Measurements from ENCODE around the gene FBF1.

DNA sequence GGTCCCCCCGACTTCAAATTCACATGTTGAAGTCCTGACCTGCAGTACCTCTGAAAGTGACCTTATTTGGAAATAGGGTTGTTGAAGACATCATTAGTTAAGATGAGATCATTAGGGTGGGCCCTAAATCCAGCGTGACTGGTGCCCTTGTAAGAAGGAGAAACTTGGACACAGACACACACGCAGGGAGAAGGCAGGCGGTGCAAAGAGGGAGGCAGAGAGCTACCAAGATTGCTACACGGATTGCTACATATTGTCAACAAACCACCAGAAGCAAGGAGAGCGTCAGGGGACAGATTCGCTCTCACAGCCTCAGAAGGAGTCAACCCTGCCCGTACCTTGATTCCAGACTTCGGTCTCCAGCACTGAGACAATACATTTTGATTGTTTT lies 78.9 kb downstream of the FBF1 start:
- TF ChIP-seq, protein P1, sequence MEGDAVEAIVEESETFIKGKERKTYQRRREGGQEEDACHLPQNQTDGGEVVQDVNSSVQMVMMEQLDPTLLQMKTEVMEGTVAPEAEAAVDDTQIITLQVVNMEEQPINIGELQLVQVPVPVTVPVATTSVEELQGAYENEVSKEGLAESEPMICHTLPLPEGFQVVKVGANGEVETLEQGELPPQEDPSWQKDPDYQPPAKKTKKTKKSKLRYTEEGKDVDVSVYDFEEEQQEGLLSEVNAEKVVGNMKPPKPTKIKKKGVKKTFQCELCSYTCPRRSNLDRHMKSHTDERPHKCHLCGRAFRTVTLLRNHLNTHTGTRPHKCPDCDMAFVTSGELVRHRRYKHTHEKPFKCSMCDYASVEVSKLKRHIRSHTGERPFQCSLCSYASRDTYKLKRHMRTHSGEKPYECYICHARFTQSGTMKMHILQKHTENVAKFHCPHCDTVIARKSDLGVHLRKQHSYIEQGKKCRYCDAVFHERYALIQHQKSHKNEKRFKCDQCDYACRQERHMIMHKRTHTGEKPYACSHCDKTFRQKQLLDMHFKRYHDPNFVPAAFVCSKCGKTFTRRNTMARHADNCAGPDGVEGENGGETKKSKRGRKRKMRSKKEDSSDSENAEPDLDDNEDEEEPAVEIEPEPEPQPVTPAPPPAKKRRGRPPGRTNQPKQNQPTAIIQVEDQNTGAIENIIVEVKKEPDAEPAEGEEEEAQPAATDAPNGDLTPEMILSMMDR (IDR thresholded peaks at IDR 0.05), result no peak
- TF ChIP-seq POLR2AphosphoS5 (IDR thresholded peaks at IDR 0.05; ENCODE audit: insufficient read depth in 1 of 2, low read depth in 1 of 2), result no peak

Data from vagina (tissue), 2 donors.